ENCODE data around the gene ASZ1.

DNA sequence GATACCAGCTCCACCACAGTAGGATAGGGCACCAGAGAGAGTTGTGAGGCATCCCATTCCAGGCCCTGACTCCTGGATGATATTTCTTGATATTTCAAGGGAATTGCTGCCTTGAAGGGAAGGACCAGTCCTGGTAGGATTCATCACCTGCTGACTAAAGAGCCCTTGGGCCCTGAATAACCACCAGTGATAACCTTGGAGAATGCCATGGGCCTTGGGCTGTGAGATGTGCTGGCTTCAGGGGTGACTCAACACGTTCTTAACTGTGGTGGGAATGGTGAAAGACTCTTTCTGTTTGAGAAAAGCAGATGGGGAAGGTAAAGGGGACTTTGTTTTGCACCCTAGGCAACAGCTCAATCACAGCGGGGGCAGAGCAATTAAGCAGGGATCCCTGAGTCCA, 21.4 kb upstream of the ASZ1 start:
- TF ChIP-seq, protein P1, sequence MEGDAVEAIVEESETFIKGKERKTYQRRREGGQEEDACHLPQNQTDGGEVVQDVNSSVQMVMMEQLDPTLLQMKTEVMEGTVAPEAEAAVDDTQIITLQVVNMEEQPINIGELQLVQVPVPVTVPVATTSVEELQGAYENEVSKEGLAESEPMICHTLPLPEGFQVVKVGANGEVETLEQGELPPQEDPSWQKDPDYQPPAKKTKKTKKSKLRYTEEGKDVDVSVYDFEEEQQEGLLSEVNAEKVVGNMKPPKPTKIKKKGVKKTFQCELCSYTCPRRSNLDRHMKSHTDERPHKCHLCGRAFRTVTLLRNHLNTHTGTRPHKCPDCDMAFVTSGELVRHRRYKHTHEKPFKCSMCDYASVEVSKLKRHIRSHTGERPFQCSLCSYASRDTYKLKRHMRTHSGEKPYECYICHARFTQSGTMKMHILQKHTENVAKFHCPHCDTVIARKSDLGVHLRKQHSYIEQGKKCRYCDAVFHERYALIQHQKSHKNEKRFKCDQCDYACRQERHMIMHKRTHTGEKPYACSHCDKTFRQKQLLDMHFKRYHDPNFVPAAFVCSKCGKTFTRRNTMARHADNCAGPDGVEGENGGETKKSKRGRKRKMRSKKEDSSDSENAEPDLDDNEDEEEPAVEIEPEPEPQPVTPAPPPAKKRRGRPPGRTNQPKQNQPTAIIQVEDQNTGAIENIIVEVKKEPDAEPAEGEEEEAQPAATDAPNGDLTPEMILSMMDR (IDR thresholded peaks at IDR 0.05) = no peak
- TF ChIP-seq POLR2A (IDR thresholded peaks at IDR 0.05) = no peak
